Testis (tissue), 3 donors: ENCODE data around the gene KRTAP4-9. TPM values are rescaled to one million over a fixed set of nuclear protein-coding genes. Genes with fewer than 3 reads are reported as not detected.
"Not testable (repeated sequence)": the region's sequence is repeated elsewhere in the genome, so short reads cannot be mapped to it uniquely, and the experiment has no call there.

Experiments used
- DNase-seq: peaks from one replicate; pipeline ENCODE4 v3.0.0-alpha.2; 2019
- H3K27ac ChIP-seq, 2 donors: fragments of 200-600 bp; sonication (generic); one replicate each; pipeline ENCODE4 v1.5.1; 2019
- H3K27me3 ChIP-seq: fragments of 200-600 bp; sonication (generic); one replicate; pipeline ENCODE4 v1.5.1; 2019
- H3K36me3 ChIP-seq: fragments of 200-600 bp; sonication (generic); one replicate; pipeline ENCODE4 v1.5.1; 2017; ENCODE audit warnings: low read depth; ENCODE audit errors: missing control alignments
- H3K4me1 ChIP-seq: fragments of 200-600 bp; sonication (generic); one replicate; pipeline ENCODE4 v1.5.1; 2019
- H3K4me3 ChIP-seq, 2 donors: fragments of 200-600 bp; sonication (generic); one replicate each; pipeline ENCODE4 v1.5.1; 2017 to 2019
- H3K9me3 ChIP-seq: fragments of 200-600 bp; sonication (generic); one replicate; pipeline ENCODE4 v1.5.1; 2017
- CTCF ChIP-seq, 3 experiments: fragments of 450-650 bp in 2 of 3; fragments of 200-600 bp in 1 of 3; sonication (generic) in 1 of 3; IDR thresholded peaks; one replicate each; pipeline ENCODE4 v1.5.1; 2016 to 2019; ENCODE audit warnings: antibody characterized with exemption in 3 of 3, mild to moderate bottlenecking in 2 of 3, moderate library complexity in 1 of 3
- POLR2A ChIP-seq: fragments of 450-650 bp; IDR thresholded peaks from one replicate; pipeline ENCODE4 v1.6.1; 2017; ENCODE audit warnings: antibody characterized with exemption, mild to moderate bottlenecking, moderate library complexity
- WGBS, 2 donors: methylation state at CpG; one replicate each; pipeline ENCODE4 v1.1.5; 2018; 5-methylcytosine and 5-hydroxymethylcytosine counted together
- intact Hi-C: fragments of 100-400 bp; cut with DNase I; formaldehyde crosslinking; loops from one replicate; pipeline ENCODE4 v1.15.1; 2023; ENCODE audit warnings: low total_unique reads
- polyA plus RNA-seq: library from polyadenylated mRNA; stranded (reverse); fragments of 350-450 nt; fragmentation: Illumina TruSeq; extraction: RNeasy Lipid Tissue Mini Kit (QIAGEN cat#74804); gene quantifications from one replicate; pipeline ENCODE4 v1.2.3, GENCODE V29; 2014; ENCODE audit warnings: low read depth, low replicate concordance; ENCODE audit not compliant: insufficient read depth
- total RNA-seq, 2 donors: library from RNA; depleted of rRNA; stranded (reverse); fragments of >200 nt; gene quantifications; one replicate each; pipeline ENCODE4 v1.2.3, GENCODE V29; 2016

The KRTAP4-9 gene
- total and polyA plus RNA-seq, 3 donors from 2014 or later = not detected

DNA sequence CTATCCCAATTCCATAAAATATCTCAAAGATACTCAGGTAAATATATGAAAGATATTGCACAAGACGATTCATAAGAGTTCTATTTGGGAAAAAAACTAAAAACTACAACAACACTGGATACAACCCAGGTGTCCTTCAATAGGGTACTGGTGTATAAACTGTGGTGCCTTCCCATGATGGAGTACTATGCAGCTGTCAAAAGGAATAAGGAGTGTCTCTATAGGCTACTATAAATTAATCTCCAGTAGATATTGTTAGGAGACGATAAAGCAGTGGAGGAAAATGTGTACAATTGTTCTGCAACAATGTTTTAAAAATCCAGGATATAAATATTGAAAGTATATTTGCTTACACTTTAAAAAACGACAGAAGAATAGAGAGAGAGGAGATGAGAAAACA is 21.2 kb downstream of the KRTAP4-9 start:
- intact Hi-C loops = no loop called here
- Histone ChIP-seq H3K36me3 (no peaks in the 10 kb centered on the region), H3K4me3 (no peak overlapping the region), H3K4me1 (no peaks in the 10 kb centered on the region), H3K27ac (no peak overlapping the region), H3K27me3 (no peaks in the 10 kb centered on the region), H3K9me3 (no peaks in the 10 kb centered on the region)
- no peak for DNase-seq
- WGBS, 2 donors = 81 to 90% methylated on average over 3 of the region's 3 CpGs
- no peak for TF ChIP-seq CTCF (IDR thresholded peaks at IDR 0.05)
- TF ChIP-seq POLR2A = no peak

DNA sequence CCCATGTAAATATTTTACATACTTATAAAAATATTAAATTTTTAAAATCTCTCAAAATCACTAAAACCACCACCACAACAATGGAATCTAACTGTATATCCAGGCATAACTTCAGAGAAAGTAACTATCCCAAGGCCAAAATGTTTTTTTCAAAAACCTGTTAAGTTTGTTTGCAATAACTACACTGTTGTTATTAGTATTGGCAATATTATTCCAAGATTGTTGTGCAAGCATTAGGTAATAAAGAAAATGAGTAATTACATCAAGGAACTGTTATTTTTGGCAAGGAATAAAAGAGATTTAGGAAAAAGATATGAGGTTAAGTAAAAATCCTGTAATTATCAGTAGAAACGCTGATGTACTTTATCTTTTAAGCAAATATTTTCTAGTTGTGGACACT is 22.2 kb downstream of the KRTAP4-9 start:
- Histone ChIP-seq H3K4me3 (no peak overlapping the region), H3K9me3 (no peaks in the 10 kb centered on the region), H3K27ac (no peak overlapping the region), H3K4me1 (no peaks in the 10 kb centered on the region), H3K36me3 (no peaks in the 10 kb centered on the region), H3K27me3 (no peaks in the 10 kb centered on the region)
- no peak for TF ChIP-seq CTCF (IDR thresholded peaks at IDR 0.05)
- TF ChIP-seq POLR2A = no peak
- intact Hi-C loops = no loop called here
- WGBS, 2 donors = 64 to 71% methylated on average over 1 of the region's 1 CpG
- no peak for DNase-seq

- Histone ChIP-seq H3K27ac (no peak overlapping the region), H3K27me3 (no peaks in the 10 kb centered on the region), H3K9me3 (no peaks in the 10 kb centered on the region), H3K36me3 (no peaks in the 10 kb centered on the region), H3K4me3 (no peak overlapping the region), H3K4me1 (no peaks in the 10 kb centered on the region)
- 88 to 94% methylated on average over 3 of the region's 3 CpGs for WGBS, 2 donors
- no peak for TF ChIP-seq CTCF (IDR thresholded peaks at IDR 0.05)
- TF ChIP-seq POLR2A = no peak
- DNase-seq = no peak
- intact Hi-C loops = no loop called here
These were observed 26.8 kb downstream of the KRTAP4-9 start for GRCh38 chr17:41131979-41132378.

GRCh38 chr17:41133880-41134735 is 28.9 kb downstream of the KRTAP4-9 start:
- intact Hi-C loops = no loop called here
- no peak for DNase-seq
- Histone ChIP-seq H3K36me3 (no peaks in the 10 kb centered on the region), H3K4me3 (no peak overlapping the region), H3K9me3 (no peaks in the 10 kb centered on the region), H3K4me1 (no peaks in the 10 kb centered on the region), H3K27me3 (no peaks in the 10 kb centered on the region), H3K27ac (no peak overlapping the region)
- TF ChIP-seq POLR2A = no peak
- TF ChIP-seq CTCF (IDR thresholded peaks at IDR 0.05) = no peak
- 77 to 83% methylated on average over 2 of the region's 2 CpGs for WGBS, 2 donors

GRCh38 chr17:41139865-41140264 is 34.7 kb downstream of the KRTAP4-9 start:
- intact Hi-C loops, H3K36me3 ChIP-seq, H3K27ac ChIP-seq, H3K9me3 ChIP-seq, H3K27me3 ChIP-seq, H3K4me1 ChIP-seq, DNase-seq, H3K4me3 ChIP-seq: not testable (repeated sequence)
- WGBS, 2 donors = 87 to 93% methylated on average over 11 to 12 of the region's 12 CpGs
